Measurements from ENCODE around the gene MAST4. TPM values are rescaled to one million over a fixed set of nuclear protein-coding genes. Genes with fewer than 3 reads are reported as not detected.

The MAST4 gene
- total RNA-seq, 2 experiments from 2014 or later, result 1.3 to 21.9 TPM

DNA sequence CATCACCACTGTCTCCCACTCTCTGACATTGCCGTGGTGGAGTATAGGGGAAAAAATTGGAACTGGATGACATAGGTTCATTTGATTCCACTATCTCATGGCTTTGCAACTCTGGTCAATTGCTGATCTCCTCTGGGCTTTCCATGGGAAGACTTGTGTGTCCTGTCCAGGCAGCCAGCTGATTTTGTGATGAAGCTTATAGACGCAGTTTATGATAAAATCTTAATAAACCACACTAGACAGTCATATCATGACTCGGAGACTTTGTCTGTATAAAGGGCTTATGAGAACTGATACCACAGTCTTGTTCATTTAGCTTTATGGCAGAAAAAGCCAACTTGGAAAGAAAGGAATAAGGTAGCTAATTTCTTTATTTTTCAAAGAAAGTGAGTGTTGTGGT is 296.5 kb downstream of the MAST4 start:
- H3K79me2 ChIP-seq (ENCODE audit: insufficient read depth, low read depth, low read length), result no peaks in the 10 kb centered on the region
- H4K20me1 ChIP-seq (ENCODE audit: insufficient read depth, low read length), result no peaks in the 10 kb centered on the region
- H3K36me3 ChIP-seq (ENCODE audit: insufficient read depth, low read length), result no peaks in the 10 kb centered on the region
- no peak overlapping the region for H3K4me3 ChIP-seq (ENCODE audit: low read depth, low read length, poor library complexity, severe bottlenecking)
- no peaks in the 10 kb centered on the region for H3K4me1 ChIP-seq (ENCODE audit: insufficient read depth, low read length, poor library complexity, severe bottlenecking)
- no peak overlapping the region for H3K4me2 ChIP-seq (ENCODE audit: low read length)
- H3K27ac ChIP-seq (ENCODE audit: low read depth, low read length, poor library complexity, severe bottlenecking), result no peak overlapping the region
- CTCF ChIA-PET (ENCODE audit: unreplicated experiment), result no interaction called here
- DNase-seq (ENCODE audit: low spot score), result no peak
- TF ChIP-seq, protein P1, sequence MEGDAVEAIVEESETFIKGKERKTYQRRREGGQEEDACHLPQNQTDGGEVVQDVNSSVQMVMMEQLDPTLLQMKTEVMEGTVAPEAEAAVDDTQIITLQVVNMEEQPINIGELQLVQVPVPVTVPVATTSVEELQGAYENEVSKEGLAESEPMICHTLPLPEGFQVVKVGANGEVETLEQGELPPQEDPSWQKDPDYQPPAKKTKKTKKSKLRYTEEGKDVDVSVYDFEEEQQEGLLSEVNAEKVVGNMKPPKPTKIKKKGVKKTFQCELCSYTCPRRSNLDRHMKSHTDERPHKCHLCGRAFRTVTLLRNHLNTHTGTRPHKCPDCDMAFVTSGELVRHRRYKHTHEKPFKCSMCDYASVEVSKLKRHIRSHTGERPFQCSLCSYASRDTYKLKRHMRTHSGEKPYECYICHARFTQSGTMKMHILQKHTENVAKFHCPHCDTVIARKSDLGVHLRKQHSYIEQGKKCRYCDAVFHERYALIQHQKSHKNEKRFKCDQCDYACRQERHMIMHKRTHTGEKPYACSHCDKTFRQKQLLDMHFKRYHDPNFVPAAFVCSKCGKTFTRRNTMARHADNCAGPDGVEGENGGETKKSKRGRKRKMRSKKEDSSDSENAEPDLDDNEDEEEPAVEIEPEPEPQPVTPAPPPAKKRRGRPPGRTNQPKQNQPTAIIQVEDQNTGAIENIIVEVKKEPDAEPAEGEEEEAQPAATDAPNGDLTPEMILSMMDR (conservative IDR thresholded peaks at IDR 0.05; ENCODE audit: low read length), result no peak
- TF ChIP-seq EZH2phosphoT487 (IDR thresholded peaks at IDR 0.05; ENCODE audit: borderline replicate concordance, low read depth, low read length), result no peak
- intact Hi-C loops (cut with micrococcal nuclease; ENCODE audit: unreplicated experiment), result no loop called here
- no peaks in the 10 kb centered on the region for H3K9me3 ChIP-seq (ENCODE audit: low read length)
- H3K9me2 ChIP-seq (ENCODE audit: insufficient read depth, low read length), result no peaks in the 10 kb centered on the region
- POLR2A ChIA-PET, result interaction anchor here (0.6 kb wide), 1 partner anchor 1041 kb away, joined by 3 read pairs; no protein-coding TSS in a partner anchor
- no TSS peak for BruUV-seq (replicated peaks)
- H2AFZ ChIP-seq (ENCODE audit: low read length), result no peak overlapping the region

DNA sequence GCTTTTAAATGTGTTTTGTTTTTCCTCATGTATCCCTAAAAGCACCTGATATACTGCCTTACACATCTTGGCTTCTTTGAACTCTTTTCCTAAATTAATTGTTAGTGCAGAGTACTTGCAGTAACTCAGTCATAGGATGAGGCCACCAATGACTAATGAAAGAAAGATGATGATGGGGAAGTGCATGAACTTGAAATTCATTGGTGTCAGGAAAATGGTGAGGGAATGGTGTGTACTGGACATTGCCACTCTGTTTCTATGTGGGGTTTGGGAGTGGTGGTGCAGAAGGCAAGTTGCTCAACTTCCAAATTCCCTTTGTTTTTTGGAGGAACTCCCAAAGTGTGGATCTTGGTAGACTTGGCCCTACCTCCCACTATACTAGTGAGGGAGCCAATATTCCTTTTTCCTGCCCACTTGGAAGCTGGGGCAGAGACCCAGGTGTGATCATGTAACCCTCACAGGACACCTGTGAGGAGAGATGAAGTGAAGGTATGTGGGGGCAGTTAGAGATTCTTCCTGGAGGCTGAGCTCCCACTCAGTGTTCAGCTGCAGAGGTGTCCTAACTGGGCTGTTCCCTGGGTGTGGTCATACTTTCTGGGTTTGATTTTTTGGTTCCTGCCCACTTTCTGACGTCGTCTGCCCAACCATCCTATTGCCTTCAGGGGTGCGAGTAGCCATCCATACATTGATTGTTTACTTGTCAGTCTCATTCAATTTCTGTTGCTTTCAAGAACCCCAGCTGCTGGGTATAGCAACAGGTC is 298.5 kb downstream of the MAST4 start:
- Histone ChIP-seq H3K4me3 (ENCODE audit: low read depth, low read length, poor library complexity, severe bottlenecking) (no peak overlapping the region), H3K79me2 (ENCODE audit: insufficient read depth, low read depth, low read length) (no peaks in the 10 kb centered on the region), H3K36me3 (ENCODE audit: insufficient read depth, low read length) (no peaks in the 10 kb centered on the region), H3K4me1 (ENCODE audit: insufficient read depth, low read length, poor library complexity, severe bottlenecking) (no peaks in the 10 kb centered on the region), H2AFZ (ENCODE audit: low read length) (no peak overlapping the region), H3K4me2 (ENCODE audit: low read length) (no peak overlapping the region), H3K9me3 (ENCODE audit: low read length) (no peaks in the 10 kb centered on the region), H3K9me2 (ENCODE audit: insufficient read depth, low read length) (no peaks in the 10 kb centered on the region), H4K20me1 (ENCODE audit: insufficient read depth, low read length) (no peaks in the 10 kb centered on the region), H3K27ac (ENCODE audit: low read depth, low read length, poor library complexity, severe bottlenecking) (no peak overlapping the region)
- POLR2A ChIA-PET, result interaction anchor here (0.8 kb wide), 1 partner anchor 311 kb away, joined by 3 read pairs; no protein-coding TSS in a partner anchor
- DNase-seq (ENCODE audit: low spot score), result no peak
- no peak for TF ChIP-seq EZH2phosphoT487 (IDR thresholded peaks at IDR 0.05; ENCODE audit: borderline replicate concordance, low read depth, low read length)
- TF ChIP-seq, protein P1 (conservative IDR thresholded peaks at IDR 0.05; ENCODE audit: low read length), result no peak
- intact Hi-C loops (cut with micrococcal nuclease; ENCODE audit: unreplicated experiment), result no loop called here
- CTCF ChIA-PET (ENCODE audit: unreplicated experiment), result no interaction called here
- BruUV-seq (replicated peaks), result no TSS peak

DNA sequence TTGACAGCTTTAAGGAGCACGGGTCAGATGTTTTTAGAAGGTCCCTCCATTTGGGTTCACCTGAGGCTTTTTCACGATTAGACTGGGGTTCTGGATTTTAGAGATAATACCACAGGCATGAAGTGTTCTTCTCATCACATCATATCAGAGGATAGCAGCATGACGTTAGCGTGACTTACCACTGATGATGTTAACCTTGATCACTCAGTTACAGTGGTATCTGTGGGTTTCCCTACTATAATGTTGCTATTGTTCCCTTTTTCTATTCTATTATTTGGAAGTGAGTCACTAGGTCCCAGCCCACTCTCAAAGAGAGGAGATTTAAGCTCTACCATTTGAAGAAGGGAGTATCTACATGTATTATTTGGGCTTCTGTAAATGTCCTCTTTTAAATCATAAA is 300.0 kb downstream of the MAST4 start:
- TF ChIP-seq, protein P1 (conservative IDR thresholded peaks at IDR 0.05; ENCODE audit: low read length), result no peak
- no peak for TF ChIP-seq EZH2phosphoT487 (IDR thresholded peaks at IDR 0.05; ENCODE audit: borderline replicate concordance, low read depth, low read length)
- Histone ChIP-seq H3K9me3 (ENCODE audit: low read length) (no peaks in the 10 kb centered on the region), H3K27ac (ENCODE audit: low read depth, low read length, poor library complexity, severe bottlenecking) (no peak overlapping the region), H3K4me1 (ENCODE audit: insufficient read depth, low read length, poor library complexity, severe bottlenecking) (no peaks in the 10 kb centered on the region), H3K4me3 (ENCODE audit: low read depth, low read length, poor library complexity, severe bottlenecking) (no peak overlapping the region), H3K79me2 (ENCODE audit: insufficient read depth, low read depth, low read length) (no peaks in the 10 kb centered on the region), H3K36me3 (ENCODE audit: insufficient read depth, low read length) (no peaks in the 10 kb centered on the region), H2AFZ (ENCODE audit: low read length) (no peak overlapping the region), H3K9me2 (ENCODE audit: insufficient read depth, low read length) (no peaks in the 10 kb centered on the region), H3K4me2 (ENCODE audit: low read length) (no peak overlapping the region), H4K20me1 (ENCODE audit: insufficient read depth, low read length) (no peaks in the 10 kb centered on the region)
- CTCF ChIA-PET (ENCODE audit: unreplicated experiment), result no interaction called here
- DNase-seq (ENCODE audit: low spot score), result no peak
- POLR2A ChIA-PET, result no interaction called here
- BruUV-seq (replicated peaks), result no TSS peak
- intact Hi-C loops (cut with micrococcal nuclease; ENCODE audit: unreplicated experiment), result no loop called here
